Cardiac fibroblast (primary cell): ENCODE results near the gene CACNB2.

Source experiments
- DNase-seq, 2 donors: peaks; one replicate each; pipeline versions ENCODE4 v3.0.0 to v3.0.0-alpha.2; 2010; ENCODE audit warnings: low read depth in 2 of 2
- H3K4me3 ChIP-seq, 2 donors: replicated peaks in 1 of 2; 1 replicate in 1 of 2; 2 replicates in 1 of 2; pipeline ENCODE4 v1.5.1; 2011; ENCODE audit warnings: low read depth in 2 of 2, low read length in 2 of 2, mild to moderate bottlenecking in 2 of 2, moderate library complexity in 1 of 2
- TF ChIP-seq, protein P1 (sequence below): IDR thresholded peaks from one replicate; pipeline ENCODE4 v1.5.1; 2011; ENCODE audit warnings: low read depth, mild to moderate bottlenecking, low read length, inconsistent platforms

CACNB2 gene

DNA sequence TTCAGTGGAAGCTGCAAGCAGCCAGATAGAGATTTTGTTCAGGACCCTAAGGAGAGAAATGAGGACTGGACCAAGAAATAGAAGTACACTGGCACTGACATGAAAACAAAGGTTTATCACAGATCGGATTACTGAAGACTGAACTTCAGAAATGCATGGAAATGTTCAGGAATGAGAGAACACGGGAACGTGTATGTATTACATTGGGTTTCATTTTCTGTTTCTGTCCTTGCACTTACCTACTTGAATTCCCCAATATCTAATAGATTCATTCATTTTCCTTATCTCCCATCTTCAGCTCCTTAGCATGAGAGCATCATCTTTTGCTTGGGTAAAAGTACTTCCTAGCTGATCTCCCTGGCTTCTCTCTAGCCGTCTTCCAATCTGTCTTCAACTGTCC is 114.5 kb downstream of the CACNB2 start:
- no peak for DNase-seq
- no peak overlapping the region for H3K4me3 ChIP-seq
- TF ChIP-seq, protein P1, sequence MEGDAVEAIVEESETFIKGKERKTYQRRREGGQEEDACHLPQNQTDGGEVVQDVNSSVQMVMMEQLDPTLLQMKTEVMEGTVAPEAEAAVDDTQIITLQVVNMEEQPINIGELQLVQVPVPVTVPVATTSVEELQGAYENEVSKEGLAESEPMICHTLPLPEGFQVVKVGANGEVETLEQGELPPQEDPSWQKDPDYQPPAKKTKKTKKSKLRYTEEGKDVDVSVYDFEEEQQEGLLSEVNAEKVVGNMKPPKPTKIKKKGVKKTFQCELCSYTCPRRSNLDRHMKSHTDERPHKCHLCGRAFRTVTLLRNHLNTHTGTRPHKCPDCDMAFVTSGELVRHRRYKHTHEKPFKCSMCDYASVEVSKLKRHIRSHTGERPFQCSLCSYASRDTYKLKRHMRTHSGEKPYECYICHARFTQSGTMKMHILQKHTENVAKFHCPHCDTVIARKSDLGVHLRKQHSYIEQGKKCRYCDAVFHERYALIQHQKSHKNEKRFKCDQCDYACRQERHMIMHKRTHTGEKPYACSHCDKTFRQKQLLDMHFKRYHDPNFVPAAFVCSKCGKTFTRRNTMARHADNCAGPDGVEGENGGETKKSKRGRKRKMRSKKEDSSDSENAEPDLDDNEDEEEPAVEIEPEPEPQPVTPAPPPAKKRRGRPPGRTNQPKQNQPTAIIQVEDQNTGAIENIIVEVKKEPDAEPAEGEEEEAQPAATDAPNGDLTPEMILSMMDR: no peak

DNA sequence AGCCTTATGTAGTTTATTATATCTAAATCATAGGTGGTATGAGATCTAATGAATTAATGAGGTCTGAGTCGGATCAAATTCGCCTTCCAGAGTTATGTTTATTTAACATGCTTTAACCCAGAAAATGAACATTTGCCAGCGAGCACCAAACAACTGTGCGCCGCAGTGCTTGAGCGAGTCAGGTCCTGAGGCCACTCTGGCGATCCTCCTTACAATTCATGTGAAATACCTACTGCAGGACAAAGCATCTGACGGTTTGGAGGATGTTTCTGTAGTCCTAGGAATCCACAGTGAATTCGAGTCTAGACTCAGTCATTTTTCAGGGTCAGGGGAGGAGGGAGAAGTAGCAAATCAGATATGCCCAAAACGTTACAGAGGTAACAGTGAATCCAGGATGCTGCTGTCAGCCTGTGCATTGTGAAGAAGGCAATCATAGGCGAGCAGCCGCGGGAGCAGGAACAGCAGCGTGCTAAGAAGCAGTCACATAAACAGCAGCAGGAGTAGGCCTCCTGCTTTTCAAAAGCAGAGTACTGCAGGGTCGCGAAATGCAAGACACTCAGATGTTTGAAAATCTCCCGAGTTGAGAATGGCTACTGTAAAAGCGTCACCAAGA is 120.2 kb downstream of the CACNB2 start:
- DNase-seq: no peak
- no peak overlapping the region for H3K4me3 ChIP-seq
- TF ChIP-seq, protein P1: no peak

DNA sequence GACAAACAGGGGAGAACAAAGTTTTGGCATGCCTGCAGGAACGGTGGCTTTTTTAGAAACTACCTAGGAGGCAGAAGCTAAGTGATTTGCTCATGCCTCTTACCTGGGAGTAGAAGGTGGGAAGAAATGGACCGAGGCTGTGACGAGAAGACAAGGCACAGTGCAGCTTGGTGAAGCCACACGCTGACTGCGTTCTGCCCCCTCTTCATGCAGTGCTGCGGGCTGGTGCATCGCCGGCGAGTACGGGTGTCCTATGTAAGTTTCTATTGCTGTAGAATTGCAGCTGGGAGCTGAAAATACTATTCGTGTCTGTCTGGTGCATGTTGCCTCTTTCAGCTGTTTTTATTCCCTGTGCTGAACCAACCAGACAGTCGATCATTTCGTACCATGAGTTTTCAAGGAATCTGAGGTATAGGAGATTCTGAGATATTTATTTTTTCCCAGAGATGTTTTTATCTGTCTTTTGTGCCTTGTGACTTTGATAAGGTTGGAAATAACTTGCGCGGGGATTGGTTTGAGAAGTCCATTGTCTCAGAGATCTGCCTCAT is 120.9 kb downstream of the CACNB2 start:
- DNase-seq: no peak
- no peak overlapping the region for H3K4me3 ChIP-seq
- TF ChIP-seq, protein P1: no peak

DNA sequence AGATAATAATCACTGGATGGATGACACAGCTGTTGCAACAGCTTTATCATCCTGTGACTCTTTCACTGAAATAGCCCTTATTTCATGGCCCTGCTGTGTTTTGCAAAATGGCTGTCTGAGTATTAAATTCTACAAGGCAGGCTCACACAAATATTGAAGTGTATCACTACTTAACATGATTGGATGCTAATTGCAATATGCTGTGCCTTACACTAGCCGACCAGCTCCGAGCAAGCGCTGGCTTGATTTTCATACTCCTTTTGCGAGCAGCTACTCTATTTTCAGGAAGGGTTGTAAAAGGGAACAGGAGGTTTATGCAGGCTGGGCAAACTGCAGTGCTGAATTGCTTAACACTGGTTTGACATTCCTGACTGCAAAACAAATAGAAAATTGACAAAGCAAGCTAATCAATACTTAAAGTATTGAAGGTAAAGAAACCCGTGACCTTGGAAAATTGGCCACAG is 121.6 kb downstream of the CACNB2 start:
- H3K4me3 ChIP-seq: no peak overlapping the region
- DNase-seq: no peak
- TF ChIP-seq, protein P1: no peak

DNA sequence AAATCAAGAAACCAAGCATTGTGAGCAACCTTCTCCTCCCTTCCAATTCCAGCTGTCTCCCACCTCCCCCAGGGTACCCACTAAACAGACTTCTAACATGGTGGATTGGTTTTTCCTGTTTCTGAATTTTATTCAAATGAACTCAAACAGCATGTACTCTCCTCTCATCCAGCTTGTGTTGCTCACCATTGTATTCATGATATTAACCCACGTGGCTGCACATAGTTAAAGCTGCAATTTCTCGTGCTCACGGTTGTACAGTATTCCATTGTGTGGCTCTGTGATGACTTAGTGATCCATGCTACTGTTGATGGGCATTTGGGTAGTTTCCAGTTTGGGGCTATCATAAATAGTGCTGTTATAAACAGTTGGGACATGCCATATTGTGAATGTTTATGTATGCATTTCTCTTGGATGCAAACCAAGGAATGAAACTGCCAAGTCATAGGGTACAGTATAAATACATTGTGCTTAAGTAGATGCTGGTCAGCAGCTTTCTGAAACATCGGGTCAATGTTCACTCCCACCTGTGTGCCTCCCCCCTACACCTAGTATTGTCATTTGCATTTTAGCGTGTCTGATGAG is 124.3 kb downstream of the CACNB2 start:
- TF ChIP-seq, protein P1: no peak
- no peak overlapping the region for H3K4me3 ChIP-seq
- no peak for DNase-seq

DNA sequence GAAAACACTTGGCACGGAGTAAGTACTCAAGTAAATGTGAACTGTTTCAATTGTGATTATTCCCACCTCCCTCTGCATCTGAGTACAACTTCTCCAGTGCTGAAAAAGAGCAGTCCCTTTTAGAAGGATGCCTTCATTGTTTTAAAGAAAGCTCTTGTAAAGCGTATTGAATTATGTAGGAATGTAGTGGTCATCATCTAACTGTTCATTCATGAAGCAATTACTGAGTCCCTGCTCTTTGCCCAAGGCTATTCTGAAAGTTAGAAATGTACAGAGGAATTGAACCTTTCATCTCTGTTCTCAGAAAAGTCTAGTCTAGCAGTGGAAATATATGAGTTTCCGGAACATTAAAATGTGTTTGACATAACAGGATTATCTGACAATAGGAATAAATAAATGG is 127.8 kb downstream of the CACNB2 start:
- TF ChIP-seq, protein P1: no peak
- no peak for DNase-seq
- no peak overlapping the region for H3K4me3 ChIP-seq

DNA sequence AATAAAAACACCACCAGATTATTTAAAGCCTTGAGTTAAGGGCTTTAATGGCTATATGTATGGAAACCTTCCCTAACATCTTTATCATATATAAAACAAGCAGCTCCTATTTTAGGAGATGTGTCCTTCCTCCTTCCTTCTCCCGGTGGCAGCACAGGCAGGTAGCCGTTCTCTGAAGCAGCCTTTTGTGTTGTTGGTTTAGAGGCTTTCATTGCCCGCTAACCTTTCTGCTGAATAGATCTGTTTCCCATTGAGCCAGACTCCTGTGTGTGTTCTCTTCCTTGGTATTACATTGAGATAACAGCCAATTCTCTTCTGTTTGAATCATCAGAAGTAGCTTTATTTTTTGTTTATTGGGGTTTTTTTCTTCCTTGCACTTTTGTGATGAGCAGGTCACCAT is 131.3 kb downstream of the CACNB2 start:
- DNase-seq: no peak
- no peak overlapping the region for H3K4me3 ChIP-seq
- TF ChIP-seq, protein P1: no peak
